Nephron progenitor cell (in vitro differentiated cells): ENCODE results near the gene SNX27.
A peak's percentile ranks its signal among the peaks of the same experiment; 100 is the strongest.
"Not testable (repeated sequence)": the region's sequence is repeated elsewhere in the genome, so short reads cannot be mapped to it uniquely, and the experiment has no call there.

Experiments
- DNase-seq: peaks from one replicate; pipeline ENCODE4 v3.0.0; 2021
- H3K27ac Mint-ChIP-seq: 2 replicates; pipeline ENCODE4 v1.8.0; 2021; ENCODE audit warnings: mild to moderate bottlenecking, moderate library complexity, mixed read lengths
- H3K27me3 Mint-ChIP-seq: 2 replicates; pipeline ENCODE4 v1.8.0; 2021; ENCODE audit warnings: mild to moderate bottlenecking, low read depth, mixed read lengths; ENCODE audit not compliant: poor library complexity
- H3K36me3 Mint-ChIP-seq: 2 replicates; pipeline ENCODE4 v1.8.0; 2021; ENCODE audit warnings: low read depth, mixed read lengths
- H3K4me1 Mint-ChIP-seq: 2 replicates; pipeline ENCODE4 v1.8.0; 2021; ENCODE audit warnings: mixed read lengths
- H3K4me3 Mint-ChIP-seq: 2 replicates; pipeline ENCODE4 v1.8.0; 2021; ENCODE audit warnings: mild to moderate bottlenecking, moderate library complexity, mixed read lengths
- H3K9me3 Mint-ChIP-seq: 2 replicates; pipeline ENCODE4 v1.8.0; 2021; ENCODE audit warnings: mild to moderate bottlenecking, moderate library complexity, mixed read lengths
- CTCF ChIP-seq: fragments of 200-600 bp; sonication (generic); IDR thresholded peaks from 2 replicates; pipeline ENCODE4 v1.5.0; 2021; ENCODE audit warnings: antibody characterized with exemption

The SNX27 gene

GRCh38 chr1:151615711-151616504, 4.1 kb downstream of the SNX27 start:
- DNase-seq, result no peak
- Mint-ChIP-seq H3K27me3 (peaks cover 2% of the 10 kb centered on the region), H3K9me3 (no peaks in the 10 kb centered on the region), H3K27ac (peak overlapping the region; percentile 43), H3K36me3 (peaks cover 10% of the 10 kb centered on the region), H3K4me1 (peaks cover 49% of the 10 kb centered on the region), H3K4me3 (no peak overlapping the region)
- TF ChIP-seq CTCF, result no peak

DNA sequence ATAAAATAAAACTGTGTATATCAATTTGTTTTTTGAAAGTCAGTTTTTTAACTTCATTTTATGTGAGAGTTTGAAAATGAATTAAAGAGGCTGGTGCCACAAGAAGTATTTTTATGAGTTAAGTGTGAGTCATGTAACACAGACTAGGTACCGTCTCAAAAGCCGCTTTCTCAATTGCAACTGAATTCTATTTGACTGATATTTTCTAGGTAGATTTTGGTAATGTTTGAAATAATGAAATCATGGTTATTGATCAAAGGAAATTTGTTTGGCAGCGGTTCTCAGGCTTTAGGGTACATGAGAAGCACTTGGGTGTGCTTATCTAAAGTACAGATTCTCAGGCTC, 4.6 kb downstream of the SNX27 start:
- Mint-ChIP-seq H3K27me3 (peaks cover 2% of the 10 kb centered on the region), H3K4me1 (peaks cover 51% of the 10 kb centered on the region), H3K9me3 (no peaks in the 10 kb centered on the region), H3K27ac (no peak overlapping the region), H3K36me3 (peaks cover 10% of the 10 kb centered on the region), H3K4me3 (no peak overlapping the region)
- TF ChIP-seq CTCF, result no peak
- no peak for DNase-seq

DNA sequence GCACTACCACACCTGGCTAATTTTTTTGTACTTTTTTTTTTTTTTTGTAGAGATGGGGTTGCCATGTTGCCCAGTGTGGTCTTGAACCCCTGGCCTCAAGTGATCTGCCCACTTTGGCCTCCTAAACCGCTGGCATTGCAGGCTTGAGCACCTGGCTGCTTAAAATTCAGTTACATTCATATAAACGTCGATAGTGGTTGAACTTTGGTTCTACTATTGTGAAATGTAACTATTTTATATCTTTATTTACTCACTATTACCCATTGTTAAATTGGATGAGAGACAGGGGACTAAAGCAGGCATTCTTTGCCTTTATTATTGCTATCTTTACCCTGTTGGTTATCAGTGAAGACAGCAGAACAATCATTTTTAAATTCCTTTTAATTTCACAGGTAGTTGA, 6.2 kb downstream of the SNX27 start:
- no peak overlapping the region for H3K4me3 Mint-ChIP-seq
- no peak for TF ChIP-seq CTCF
- no peaks in the 10 kb centered on the region for H3K9me3 Mint-ChIP-seq
- peaks cover 2% of the 10 kb centered on the region for H3K27me3 Mint-ChIP-seq
- no peak overlapping the region for H3K27ac Mint-ChIP-seq
- H3K36me3 Mint-ChIP-seq, result peaks cover 16% of the 10 kb centered on the region
- peaks cover 46% of the 10 kb centered on the region for H3K4me1 Mint-ChIP-seq
- no peak for DNase-seq

GRCh38 chr1:151618470-151618869, 6.6 kb downstream of the SNX27 start:
- Mint-ChIP-seq H3K36me3 (peaks cover 16% of the 10 kb centered on the region), H3K4me3 (no peak overlapping the region), H3K4me1 (peaks cover 41% of the 10 kb centered on the region), H3K9me3 (no peaks in the 10 kb centered on the region), H3K27me3 (peaks cover 2% of the 10 kb centered on the region), H3K27ac (no peak overlapping the region)
- TF ChIP-seq CTCF, result no peak
- DNase-seq, result no peak

DNA sequence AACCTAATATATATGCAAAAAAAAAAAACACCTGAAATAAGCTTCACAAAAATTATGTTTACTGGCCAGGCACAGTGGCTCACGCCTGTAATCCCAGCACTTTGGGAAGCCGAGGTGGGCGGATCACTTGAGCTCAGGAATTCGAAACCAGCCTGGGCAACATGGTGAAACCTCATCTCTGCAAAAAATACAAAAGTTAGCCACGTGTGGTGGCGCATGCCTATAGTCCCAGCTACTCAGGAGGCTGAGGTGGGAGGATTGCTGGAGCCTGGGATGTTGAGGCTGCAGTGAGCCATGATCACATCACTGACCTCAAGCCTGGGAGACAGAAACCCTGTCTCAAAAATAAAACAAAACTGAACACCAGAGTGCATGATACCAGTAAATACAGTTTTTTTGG, 7.1 kb downstream of the SNX27 start:
- Mint-ChIP-seq H3K36me3 (peaks cover 16% of the 10 kb centered on the region), H3K4me1 (peaks cover 36% of the 10 kb centered on the region)
- not testable (repeated sequence) for H3K27me3 Mint-ChIP-seq, H3K9me3 Mint-ChIP-seq, DNase-seq, H3K4me3 Mint-ChIP-seq, H3K27ac Mint-ChIP-seq

DNA sequence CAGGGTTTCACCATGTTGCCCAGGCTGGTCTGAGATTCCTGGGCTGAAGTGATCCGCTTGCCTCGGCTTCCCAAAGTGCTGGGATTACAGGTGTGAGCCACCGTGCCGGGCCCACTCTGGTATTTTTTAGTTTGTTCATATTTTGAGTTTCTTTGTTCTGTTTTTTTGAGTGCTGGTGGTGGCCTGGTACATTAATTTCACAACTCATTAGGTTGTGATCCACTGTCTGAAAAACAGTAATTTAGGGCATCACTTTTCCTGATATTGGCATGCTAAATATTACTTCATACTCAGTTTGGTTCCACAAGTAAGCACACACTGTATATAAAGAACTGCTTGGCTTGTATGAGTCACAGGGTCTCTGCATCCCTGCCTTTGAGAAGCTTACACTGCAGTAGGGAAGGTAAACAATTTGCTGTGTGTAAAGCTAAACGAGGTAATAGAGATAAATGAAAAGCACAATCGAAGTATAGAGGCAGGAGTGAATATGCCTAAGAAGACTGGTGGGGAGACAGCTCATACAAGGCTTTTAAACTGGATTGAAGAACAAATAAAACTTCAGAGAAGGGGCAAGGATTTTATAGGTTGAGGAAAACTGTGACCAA, 7.7 kb downstream of the SNX27 start:
- Mint-ChIP-seq H3K4me1 (peaks cover 33% of the 10 kb centered on the region), H3K27me3 (peaks cover 2% of the 10 kb centered on the region), H3K9me3 (no peaks in the 10 kb centered on the region), H3K4me3 (no peak overlapping the region), H3K36me3 (peaks cover 16% of the 10 kb centered on the region), H3K27ac (peak overlapping the region; percentile 65)
- DNase-seq, result no peak
- no peak for TF ChIP-seq CTCF
